GM21367 (cell line): ENCODE results near the gene GATA2.

Experiments
- ATAC-seq: cut with Tn5 transposase; IDR thresholded peaks from one replicate; pipeline ENCODE4 v1.9.1; 2021; ENCODE audit not compliant: unreplicated experiment

Gene GATA2

GRCh38 chr3:128436214-128436613 is 56.8 kb downstream of the GATA2 start:
- no peak for ATAC-seq

- ATAC-seq, result no peak
Measured at GRCh38 chr3:128435561-128435960, 57.4 kb downstream of the GATA2 start.

- ATAC-seq, result no peak
Measured at GRCh38 chr3:128435058-128435457, 57.9 kb downstream of the GATA2 start.

- no peak for ATAC-seq
Measured at GRCh38 chr3:128434524-128434923, 58.5 kb downstream of the GATA2 start.

GRCh38 chr3:128433837-128434165 is 59.2 kb downstream of the GATA2 start:
- ATAC-seq, result no peak

GRCh38 chr3:128432971-128433836 is 59.8 kb downstream of the GATA2 start:
- ATAC-seq, result no peak

- no peak for ATAC-seq
Measured at GRCh38 chr3:128432301-128432970, 60.6 kb downstream of the GATA2 start.

GRCh38 chr3:128431803-128432300 is 61.1 kb downstream of the GATA2 start:
- no peak for ATAC-seq

DNA sequence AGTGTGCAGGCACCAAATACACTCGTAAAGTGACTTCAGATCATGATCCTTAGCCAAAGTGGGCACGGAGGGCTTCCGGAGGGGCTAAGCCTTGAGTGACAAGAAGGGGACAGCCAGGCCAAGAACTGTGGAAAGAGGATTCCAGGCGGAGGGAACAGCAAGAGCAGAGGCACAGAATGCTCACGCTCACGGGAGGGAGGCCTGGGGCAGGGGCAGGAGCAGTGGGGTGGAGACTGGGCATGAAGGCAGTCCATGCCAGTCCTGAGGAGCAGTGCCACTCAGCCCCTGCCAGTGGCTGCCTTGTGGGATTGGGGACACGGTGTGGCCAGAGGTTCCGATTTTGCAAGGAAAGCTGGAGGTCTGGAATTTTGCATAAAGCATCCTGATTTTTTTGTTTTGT is 62.3 kb downstream of the GATA2 start:
- no peak for ATAC-seq

GRCh38 chr3:128430301-128430700 is 62.7 kb downstream of the GATA2 start:
- ATAC-seq, result no peak

DNA sequence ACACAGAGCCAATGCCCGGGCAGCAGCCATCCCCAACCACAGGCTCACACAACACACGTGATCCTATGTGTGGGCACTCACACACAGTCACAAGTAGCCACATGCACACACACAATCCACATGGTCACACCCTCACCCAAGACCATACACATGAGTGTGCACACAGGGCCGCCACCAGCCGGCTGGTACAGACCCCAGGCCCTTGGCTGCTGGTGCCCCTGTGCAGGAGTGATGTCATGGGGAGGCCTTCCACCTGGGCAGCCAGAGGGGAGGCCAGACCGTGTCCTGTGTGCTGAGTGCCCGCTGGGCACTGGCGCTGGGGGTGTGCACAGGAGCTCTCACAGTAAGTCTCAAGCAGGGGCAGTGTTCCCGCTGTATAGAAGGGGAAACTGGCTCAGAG is 63.2 kb downstream of the GATA2 start:
- no peak for ATAC-seq
